Measurements from ENCODE around the gene SCAPER.
"Not testable (repeated sequence)": the region's sequence is repeated elsewhere in the genome, so short reads cannot be mapped to it uniquely, and the experiment has no call there.

The SCAPER gene

DNA sequence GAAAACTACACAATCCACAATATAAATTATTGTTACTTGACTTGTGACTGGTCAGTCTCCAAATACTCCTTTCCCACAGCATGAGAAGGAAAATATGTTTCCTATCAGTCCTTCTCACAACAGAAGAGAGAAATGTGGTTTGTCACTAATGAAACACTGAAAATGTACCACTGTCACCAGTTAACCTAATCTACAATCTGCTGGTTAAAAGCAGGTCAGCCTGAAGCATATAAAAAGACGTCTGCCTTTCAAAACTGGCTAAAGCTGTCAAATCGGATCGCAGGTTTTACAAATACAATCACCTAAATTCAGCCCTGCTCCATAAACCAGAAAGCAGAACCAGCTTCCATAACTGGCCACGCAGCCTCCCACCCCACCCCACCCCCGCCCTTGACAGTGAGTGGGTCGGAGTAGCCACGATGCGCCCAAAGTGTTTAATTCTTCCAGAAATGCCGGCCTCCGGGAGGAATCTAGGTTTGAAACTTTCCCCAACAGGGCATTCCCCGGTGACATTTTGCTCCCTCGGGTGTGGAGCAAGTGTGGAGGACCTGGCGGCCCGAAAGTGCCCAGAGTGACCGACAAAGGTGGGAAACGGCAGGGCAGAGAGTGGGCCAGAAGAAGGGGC is 594.6 kb downstream of the SCAPER start:
- Histone ChIP-seq H3K9me3 (no peaks in the 10 kb centered on the region), H3K27me3 (peaks cover 11% of the 10 kb centered on the region), H3K4me1 (ENCODE audit: control insufficient read depth in 1 of 2, insufficient read depth in 1 of 2, low read depth in 1 of 2, low read length in 1 of 2) (peaks cover 9 to 11% of the 10 kb centered on the region in 2 experiments), H3K36me3 (no peaks in the 10 kb centered on the region), H3K4me3 (ENCODE audit: low read depth in 1 of 2, low read length in 1 of 2) (peak overlapping the region; percentile 80 to 81), H3K27ac (peak overlapping the region; percentile 68)
- TF ChIP-seq, protein P1, sequence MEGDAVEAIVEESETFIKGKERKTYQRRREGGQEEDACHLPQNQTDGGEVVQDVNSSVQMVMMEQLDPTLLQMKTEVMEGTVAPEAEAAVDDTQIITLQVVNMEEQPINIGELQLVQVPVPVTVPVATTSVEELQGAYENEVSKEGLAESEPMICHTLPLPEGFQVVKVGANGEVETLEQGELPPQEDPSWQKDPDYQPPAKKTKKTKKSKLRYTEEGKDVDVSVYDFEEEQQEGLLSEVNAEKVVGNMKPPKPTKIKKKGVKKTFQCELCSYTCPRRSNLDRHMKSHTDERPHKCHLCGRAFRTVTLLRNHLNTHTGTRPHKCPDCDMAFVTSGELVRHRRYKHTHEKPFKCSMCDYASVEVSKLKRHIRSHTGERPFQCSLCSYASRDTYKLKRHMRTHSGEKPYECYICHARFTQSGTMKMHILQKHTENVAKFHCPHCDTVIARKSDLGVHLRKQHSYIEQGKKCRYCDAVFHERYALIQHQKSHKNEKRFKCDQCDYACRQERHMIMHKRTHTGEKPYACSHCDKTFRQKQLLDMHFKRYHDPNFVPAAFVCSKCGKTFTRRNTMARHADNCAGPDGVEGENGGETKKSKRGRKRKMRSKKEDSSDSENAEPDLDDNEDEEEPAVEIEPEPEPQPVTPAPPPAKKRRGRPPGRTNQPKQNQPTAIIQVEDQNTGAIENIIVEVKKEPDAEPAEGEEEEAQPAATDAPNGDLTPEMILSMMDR (IDR thresholded peaks at IDR 0.05), result no peak

DNA sequence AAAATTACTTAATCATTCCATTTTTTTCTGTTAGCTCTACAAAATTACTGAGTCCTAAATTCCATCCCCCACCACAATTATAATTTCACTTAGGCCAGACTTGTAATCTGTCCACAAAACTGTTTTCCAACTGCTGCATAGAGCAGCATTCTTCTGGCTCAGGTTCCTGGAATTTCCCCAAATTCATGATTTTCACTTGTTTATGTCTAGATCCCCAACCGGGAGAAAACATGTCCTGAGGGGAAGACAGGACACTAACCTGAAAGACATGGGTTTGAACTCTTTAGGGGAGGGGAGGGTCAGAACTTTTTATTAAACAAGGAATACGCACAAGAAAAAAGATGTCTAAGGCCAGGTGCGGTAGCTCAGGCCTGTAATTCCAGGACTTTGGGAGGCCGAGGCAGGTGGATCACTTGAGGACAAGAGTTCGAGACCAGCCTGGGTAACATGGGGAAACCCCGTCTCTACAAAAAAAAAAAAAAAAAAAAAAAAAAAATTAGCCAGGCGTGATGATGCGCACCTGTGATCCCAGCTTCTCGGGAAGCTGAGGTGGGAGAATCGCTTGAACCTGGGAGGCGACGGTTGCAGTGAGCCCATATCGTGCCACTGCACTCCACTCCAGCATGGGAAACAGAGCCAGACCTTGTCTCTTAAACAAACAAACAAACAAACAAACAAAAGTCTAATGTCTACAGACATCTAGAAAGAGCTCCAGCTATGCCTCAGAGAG is 595.4 kb downstream of the SCAPER start:
- Histone ChIP-seq H3K4me1 (ENCODE audit: control insufficient read depth in 1 of 2, insufficient read depth in 1 of 2, low read depth in 1 of 2, low read length in 1 of 2) (peaks cover 9 to 14% of the 10 kb centered on the region in 2 experiments), H3K27me3 (peaks cover 4% of the 10 kb centered on the region), H3K9me3 (no peaks in the 10 kb centered on the region), H3K27ac (no peak overlapping the region), H3K36me3 (no peaks in the 10 kb centered on the region), H3K4me3 (ENCODE audit: low read depth in 1 of 2, low read length in 1 of 2) (peak overlapping the region in 1 of 2 experiments; percentile 81)
- TF ChIP-seq, protein P1 (IDR thresholded peaks at IDR 0.05), result no peak

DNA sequence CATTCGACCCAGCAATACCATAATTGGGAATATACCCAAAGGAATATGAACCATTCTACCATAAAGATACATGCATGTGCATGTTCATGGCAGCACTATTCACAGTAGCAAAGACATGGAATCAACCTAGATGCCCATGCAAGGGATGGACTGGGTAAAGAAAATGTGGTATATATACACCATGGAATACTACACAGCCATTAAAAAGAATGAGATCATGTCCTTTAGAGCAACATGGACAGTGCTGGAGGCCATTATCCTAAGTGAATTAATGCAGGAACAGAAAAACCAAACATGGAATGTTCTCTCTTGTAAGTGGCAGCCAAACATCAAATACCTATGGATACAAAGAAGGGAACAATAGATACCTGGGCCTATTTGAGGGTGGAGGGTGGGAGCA is 601.2 kb downstream of the SCAPER start:
- peaks cover 9 to 12% of the 10 kb centered on the region in 2 experiments for H3K4me1 ChIP-seq (ENCODE audit: control insufficient read depth in 1 of 2, insufficient read depth in 1 of 2, low read depth in 1 of 2, low read length in 1 of 2)
- TF ChIP-seq, protein P1 (IDR thresholded peaks at IDR 0.05), result no peak
- no peaks in the 10 kb centered on the region for H3K36me3 ChIP-seq
- H3K27me3 ChIP-seq, result no peaks in the 10 kb centered on the region
- no peaks in the 10 kb centered on the region for H3K9me3 ChIP-seq
- no peak overlapping the region for H3K27ac ChIP-seq
- H3K4me3 ChIP-seq (ENCODE audit: low read depth in 1 of 2, low read length in 1 of 2), result no peak overlapping the region

DNA sequence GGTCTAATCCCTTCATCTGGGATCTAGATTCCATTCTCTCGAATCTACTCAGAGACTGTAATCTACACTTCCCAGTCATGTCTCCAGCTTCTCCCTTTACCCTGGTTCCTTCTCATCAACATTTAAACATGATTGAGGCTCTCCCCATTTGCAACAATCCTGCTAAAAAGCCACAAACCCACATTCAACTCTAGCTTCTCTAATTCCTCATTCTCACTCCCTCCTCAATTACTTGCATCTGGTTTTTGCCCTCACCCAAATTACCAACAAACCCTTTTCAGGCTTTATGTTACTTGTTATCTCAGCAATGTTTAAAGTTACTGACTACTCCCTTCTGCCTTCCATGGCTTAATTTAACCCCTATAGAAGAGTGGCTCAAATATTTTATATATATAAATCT is 605.4 kb downstream of the SCAPER start:
- H3K27ac ChIP-seq, result no peak overlapping the region
- no peaks in the 10 kb centered on the region for H3K27me3 ChIP-seq
- H3K4me3 ChIP-seq (ENCODE audit: low read depth in 1 of 2, low read length in 1 of 2), result no peak overlapping the region
- H3K36me3 ChIP-seq, result no peaks in the 10 kb centered on the region
- TF ChIP-seq, protein P1 (IDR thresholded peaks at IDR 0.05), result no peak
- no peaks in the 10 kb centered on the region for H3K9me3 ChIP-seq
- peaks cover 9 to 14% of the 10 kb centered on the region in 2 experiments for H3K4me1 ChIP-seq (ENCODE audit: control insufficient read depth in 1 of 2, insufficient read depth in 1 of 2, low read depth in 1 of 2, low read length in 1 of 2)

DNA sequence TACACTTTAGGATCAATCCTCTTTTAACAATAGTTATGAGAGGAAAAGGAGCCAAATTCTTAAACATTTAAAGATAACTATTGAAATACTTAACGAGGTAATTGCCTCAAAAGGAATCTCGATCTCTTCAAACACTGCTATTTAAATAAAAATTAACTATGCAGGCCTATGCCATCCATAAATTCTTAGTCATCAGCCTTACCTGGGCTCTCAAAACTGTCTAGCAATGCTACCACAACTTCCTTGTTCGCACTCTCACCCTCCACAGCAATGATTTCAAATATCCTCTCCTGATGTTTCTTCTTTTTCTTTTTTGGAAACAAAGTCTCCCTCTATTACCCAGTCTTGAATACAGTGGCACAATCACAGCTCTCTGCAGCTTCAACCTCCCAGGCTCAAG is 606.2 kb downstream of the SCAPER start:
- Histone ChIP-seq H3K36me3 (no peaks in the 10 kb centered on the region), H3K27me3 (no peaks in the 10 kb centered on the region), H3K4me3 (ENCODE audit: low read depth in 1 of 2, low read length in 1 of 2) (no peak overlapping the region), H3K4me1 (ENCODE audit: control insufficient read depth in 1 of 2, insufficient read depth in 1 of 2, low read depth in 1 of 2, low read length in 1 of 2) (peaks cover 9 to 14% of the 10 kb centered on the region in 2 experiments), H3K9me3 (no peaks in the 10 kb centered on the region), H3K27ac (no peak overlapping the region)
- TF ChIP-seq, protein P1 (IDR thresholded peaks at IDR 0.05), result no peak

- H3K4me3 ChIP-seq (ENCODE audit: low read depth in 1 of 2, low read length in 1 of 2); H3K36me3 ChIP-seq; H3K27me3 ChIP-seq; H3K27ac ChIP-seq; H3K9me3 ChIP-seq: not testable (repeated sequence)
- H3K4me1 ChIP-seq (ENCODE audit: control insufficient read depth in 1 of 2, insufficient read depth in 1 of 2, low read depth in 1 of 2, low read length in 1 of 2), result peaks cover 9 to 14% of the 10 kb centered on the region in 2 experiments
Measured at GRCh38 chr15:76297951-76298350, 607.2 kb downstream of the SCAPER start.

All from neutrophil (primary cell).